ENCODE measurements around the gene PAGR1. TPM values are rescaled to one million over a fixed set of nuclear protein-coding genes. Genes with fewer than 3 reads are reported as not detected.
A peak's percentile ranks its signal among the peaks of the same experiment; 100 is the strongest.

Gene PAGR1
- total and polyA plus RNA-seq, 9 of the 15 experiments (the other 6 are each of a cell fraction or from before 2014, with no cell fraction given) = 1.4 to 58.2 (median 16.8) TPM

GRCh38 chr16:29794231-29794710, 21.7 kb upstream of the PAGR1 start:
- DNase-seq (ENCODE audit: extremely low read depth in 1 of 4, low spot score in 3 of 4) (no peak), FAIRE-seq (no peak), ATAC-seq (no peak)
- in situ Hi-C loops (cut with MboI) (no loop called here), intact Hi-C loops (cut with micrococcal nuclease) (no loop called here)
- peaks cover 10% of the 10 kb centered on the region; the same call in 1 of the 2 replicates for H4K20me1 ChIP-seq (replicated peaks; ENCODE audit: control insufficient read depth, insufficient read depth, low read length)
- H3K4me3 ChIP-seq = no peak overlapping the region
- H3K9ac ChIP-seq (ENCODE audit: insufficient read depth in 1 of 2, low read depth in 2 of 2, low read length in 2 of 2) = no peak overlapping the region
- H3K4me1 ChIP-seq (replicated peaks in 1 of 2; ENCODE audit: control insufficient read depth in 2 of 2, insufficient read depth in 2 of 2, low read length in 2 of 2) = peaks cover 14 to 17% of the 10 kb centered on the region in 2 experiments
- ChIA-PET CTCF (ENCODE audit: low intra/inter-chr PET ratio) (no interaction called here), POLR2A (interaction anchor here (0.5 to 7.1 kb wide), 4 partner anchors 8 to 26 kb away, joined by 3 to 114 read pairs (median 3); no protein-coding TSS in a partner anchor)
- H3K79me2 ChIP-seq (ENCODE audit: control insufficient read depth, insufficient read depth, low read length) = peaks cover 76% of the 10 kb centered on the region
- no peak for TF ChIP-seq CREB3L1 (IDR thresholded peaks at IDR 0.05; ENCODE audit: borderline replicate concordance, low read depth)
- TF ChIP-seq RBM25 (IDR thresholded peaks at IDR 0.05; ENCODE audit: low read depth, low read length, severe bottlenecking) = peak; percentile 62
- no peak for TF ChIP-seq ZNF76 (CRISPR knock-in tag; IDR thresholded peaks at IDR 0.05; ENCODE audit: borderline replicate concordance)
- no peak for TF ChIP-seq NEUROD1 (IDR thresholded peaks at IDR 0.05; ENCODE audit: borderline replicate concordance, low read depth, low read length, partially characterized antibody)
- no peak for TF ChIP-seq C11orf30 (IDR thresholded peaks at IDR 0.05; ENCODE audit: low read depth)
- TF ChIP-seq RBFOX2 (IDR thresholded peaks at IDR 0.05; ENCODE audit: low read depth, low read length) = 0 out of 2 replicates have a peak, but pooled peaks have one; percentile 19
- peak; percentile 79 for TF ChIP-seq ZKSCAN1 (IDR thresholded peaks at IDR 0.05; ENCODE audit: low read depth, low read length)
- H3K27me3 ChIP-seq (ENCODE audit: control insufficient read depth in 2 of 2, insufficient read depth in 2 of 2, low read length in 2 of 2) = no peaks in the 10 kb centered on the region
- H3K9me1 ChIP-seq (ENCODE audit: control insufficient read depth, insufficient read depth, low read length) = no peaks in the 10 kb centered on the region
- 91% methylated on average over 3 of the region's 3 CpGs for WGBS (ENCODE audit: insufficient coverage, low coverage, missing lambda C conversion rate)
- H3K4me2 ChIP-seq (ENCODE audit: insufficient read depth, low read length) = no peak overlapping the region
- peaks cover 74% of the 10 kb centered on the region for H3K36me3 ChIP-seq (ENCODE audit: control insufficient read depth, insufficient read depth, low read length)
- no peak overlapping the region for H2AFZ ChIP-seq (ENCODE audit: low read depth, low read length)
- no TSS peak for BruUV-seq (replicated peaks)
- no peak overlapping the region for H3K27ac ChIP-seq (ENCODE audit: extremely low read depth, low read depth, low read length)
- no peaks in the 10 kb centered on the region for H3K9me3 ChIP-seq (replicated peaks; ENCODE audit: control insufficient read depth, insufficient read depth, low read depth, low read length)

All from K562 (cell line).